OCI-LY7 (cell line): Measurements from ENCODE around the gene HCAR3. TPM values are rescaled to one million over a fixed set of nuclear protein-coding genes. Genes with fewer than 3 reads are reported as not detected.
"Not testable (repeated sequence)": the region's sequence is repeated elsewhere in the genome, so short reads cannot be mapped to it uniquely, and the experiment has no call there.

Experiments
- BruUV-seq: library from RNA; stranded (reverse); fragments of 400-500 nt; replicated peaks from 2 replicates; lab custom pipeline; 2021; lab: Mats Ljungman, UMichigan
- CTCF ChIA-PET: fragments of 300-600 bp; sonication (Branson Sonifier 250); formaldehyde crosslinking; loops from one replicate; lab custom pipeline; 2022; ENCODE audit warnings: antibody characterized with exemption; ENCODE audit not compliant: unreplicated experiment; lab: Charles Lee
- POLR2A ChIA-PET: fragments of 300-600 bp; sonication (Branson Sonifier 250); formaldehyde crosslinking; loops from one replicate; lab custom pipeline; 2022; ENCODE audit warnings: antibody characterized with exemption; lab: Charles Lee
- DNase-seq: peaks from one replicate; pipeline ENCODE4 v3.0.0-alpha.2; 2015; ENCODE audit warnings: low spot score
- H2AFZ ChIP-seq: fragments of 200-600 bp; sonication (generic), shearing (Covaris generic); 2 replicates; pipeline ENCODE4 v1.6.1; 2014; ENCODE audit warnings: mild to moderate bottlenecking, antibody characterized with exemption, low read length, moderate library complexity
- H3K27ac ChIP-seq: fragments of 200-600 bp; sonication (generic); 2 replicates; pipeline ENCODE4 v1.5.1; 2014; ENCODE audit warnings: mixed run types, low read depth, mild to moderate bottlenecking, moderate library complexity, low read length, inconsistent platforms; ENCODE audit not compliant: poor library complexity, severe bottlenecking
- H3K36me3 ChIP-seq: fragments of 200-600 bp; sonication (generic); 2 replicates; pipeline ENCODE4 v1.6.1; 2014; ENCODE audit warnings: mild to moderate bottlenecking, antibody characterized with exemption, low read length, moderate library complexity, mixed read lengths; ENCODE audit not compliant: insufficient read depth
- H3K4me1 ChIP-seq: fragments of 200-600 bp; sonication (generic); 2 replicates; pipeline ENCODE4 v1.5.1; 2014; ENCODE audit warnings: mild to moderate bottlenecking, low read length; ENCODE audit not compliant: insufficient read depth, poor library complexity, severe bottlenecking
- H3K4me2 ChIP-seq: fragments of 200-600 bp; sonication (generic); 2 replicates; pipeline ENCODE4 v1.6.1; 2014; ENCODE audit warnings: mild to moderate bottlenecking, low read length
- H3K4me3 ChIP-seq: fragments of 200-600 bp; sonication (generic); 2 replicates; pipeline ENCODE4 v1.5.1; 2014; ENCODE audit warnings: mild to moderate bottlenecking, low read depth, low read length; ENCODE audit not compliant: poor library complexity, severe bottlenecking
- H3K79me2 ChIP-seq: fragments of 200-600 bp; sonication (generic); 2 replicates; pipeline ENCODE4 v1.6.1; 2016; ENCODE audit warnings: low read depth, mild to moderate bottlenecking, low read length, moderate library complexity, mixed read lengths; ENCODE audit not compliant: insufficient read depth
- H3K9me2 ChIP-seq: fragments of 200-600 bp; sonication (generic); 2 replicates; pipeline ENCODE4 v1.6.1; 2016; ENCODE audit warnings: mild to moderate bottlenecking, low read length, mixed read lengths; ENCODE audit not compliant: insufficient read depth
- H3K9me3 ChIP-seq: fragments of 200-600 bp; sonication (generic); 2 replicates; pipeline ENCODE4 v1.6.1; 2014; ENCODE audit warnings: mild to moderate bottlenecking, mixed run types, low read length, mixed read lengths
- H4K20me1 ChIP-seq: fragments of 200-600 bp; sonication (generic); 2 replicates; pipeline ENCODE4 v1.6.1; 2014; ENCODE audit warnings: mild to moderate bottlenecking, antibody characterized with exemption, low read length, moderate library complexity, mixed read lengths; ENCODE audit not compliant: insufficient read depth
- CTCF ChIP-seq: fragments of 200-600 bp; sonication (generic); conservative IDR thresholded peaks from 2 replicates; pipeline ENCODE4 v1.5.1; 2014; ENCODE audit warnings: mild to moderate bottlenecking, antibody characterized with exemption, low read length, moderate library complexity, mixed read lengths
- EZH2phosphoT487 ChIP-seq: fragments of 200-600 bp; sonication (generic); IDR thresholded peaks from 2 replicates; pipeline ENCODE4 v1.6.1; 2018; ENCODE audit warnings: low read depth, borderline replicate concordance, mild to moderate bottlenecking, mixed run types, antibody characterized with exemption, low read length, moderate library complexity, mixed read lengths
- intact Hi-C: fragments of 100-400 bp; cut with micrococcal nuclease; formaldehyde crosslinking; loops from one replicate; pipeline ENCODE4 v1.10.0; 2022; ENCODE audit not compliant: unreplicated experiment
- total RNA-seq, 2 experiments: library from RNA; depleted of rRNA in 1 of 2; stranded (reverse); fragments of >200 nt in 1 of 2; shearing (Covaris generic) in 1 of 2; gene quantifications; 2 replicates each; pipeline ENCODE4 v1.2.3, GENCODE V29; 2014 to 2022

The HCAR3 gene
- total RNA-seq, 2 experiments from 2014 or later = not detected

- no peaks in the 10 kb centered on the region for H3K79me2 ChIP-seq
- no peaks in the 10 kb centered on the region for H4K20me1 ChIP-seq
- ChIA-PET POLR2A (no interaction called here), CTCF (no interaction called here)
- no peak for TF ChIP-seq CTCF
- TF ChIP-seq EZH2phosphoT487 = no peak
- H3K27ac ChIP-seq = no peak overlapping the region
- H2AFZ ChIP-seq = no peak overlapping the region
- no peaks in the 10 kb centered on the region for H3K4me1 ChIP-seq
- intact Hi-C loops = no loop called here
- no peak overlapping the region for H3K4me3 ChIP-seq
- DNase-seq = no peak
- BruUV-seq = no TSS peak
- H3K9me3 ChIP-seq = no peaks in the 10 kb centered on the region
- no peak overlapping the region for H3K4me2 ChIP-seq
- H3K9me2 ChIP-seq = no peaks in the 10 kb centered on the region
- no peaks in the 10 kb centered on the region for H3K36me3 ChIP-seq
Measured at GRCh38 chr12:122686538-122686937, 30.1 kb downstream of the HCAR3 start.

GRCh38 chr12:122684297-122684813 lies 32.3 kb downstream of the HCAR3 start:
- no peaks in the 10 kb centered on the region for H4K20me1 ChIP-seq
- no TSS peak for BruUV-seq
- no peak for TF ChIP-seq CTCF
- no peak for TF ChIP-seq EZH2phosphoT487
- ChIA-PET CTCF (no interaction called here), POLR2A (interaction anchor here (0.5 kb wide), 1 partner anchor 1605 kb away, joined by 3 read pairs; no protein-coding TSS in a partner anchor)
- no peak overlapping the region for H3K4me3 ChIP-seq
- H3K79me2 ChIP-seq = no peaks in the 10 kb centered on the region
- no peaks in the 10 kb centered on the region for H3K4me1 ChIP-seq
- no peak for DNase-seq
- no peak overlapping the region for H3K27ac ChIP-seq
- no peak overlapping the region for H2AFZ ChIP-seq
- H3K9me2 ChIP-seq = no peaks in the 10 kb centered on the region
- no peaks in the 10 kb centered on the region for H3K9me3 ChIP-seq
- intact Hi-C loops = no loop called here
- no peaks in the 10 kb centered on the region for H3K36me3 ChIP-seq
- H3K4me2 ChIP-seq = no peak overlapping the region

GRCh38 chr12:122681814-122682213 lies 34.8 kb downstream of the HCAR3 start:
- TF ChIP-seq CTCF (no peak), EZH2phosphoT487 (no peak)
- H3K27ac ChIP-seq = no peak overlapping the region
- BruUV-seq = no TSS peak
- H3K36me3 ChIP-seq = no peaks in the 10 kb centered on the region
- no peaks in the 10 kb centered on the region for H3K9me3 ChIP-seq
- no peaks in the 10 kb centered on the region for H3K4me1 ChIP-seq
- ChIA-PET POLR2A (interaction anchor here (0.5 kb wide), 1 partner anchor 78 kb away, joined by 3 read pairs; no protein-coding TSS in a partner anchor), CTCF (no interaction called here)
- intact Hi-C loops = no loop called here
- no peak overlapping the region for H3K4me2 ChIP-seq
- no peak overlapping the region for H2AFZ ChIP-seq
- DNase-seq = no peak
- H3K9me2 ChIP-seq = no peaks in the 10 kb centered on the region
- no peaks in the 10 kb centered on the region for H3K79me2 ChIP-seq
- H3K4me3 ChIP-seq = no peak overlapping the region
- H4K20me1 ChIP-seq = no peaks in the 10 kb centered on the region

- H4K20me1 ChIP-seq, H3K27ac ChIP-seq, BruUV-seq, H3K36me3 ChIP-seq, CTCF ChIA-PET, H3K4me1 ChIP-seq, H3K79me2 ChIP-seq, H3K4me3 ChIP-seq, POLR2A ChIA-PET, DNase-seq, H3K9me2 ChIP-seq, intact Hi-C loops, H3K4me2 ChIP-seq, H2AFZ ChIP-seq, H3K9me3 ChIP-seq: not testable (repeated sequence)
Measured at GRCh38 chr12:122680989-122681388, 35.6 kb downstream of the HCAR3 start.
